ENCODE results near the gene RFX6.

Gene RFX6

DNA sequence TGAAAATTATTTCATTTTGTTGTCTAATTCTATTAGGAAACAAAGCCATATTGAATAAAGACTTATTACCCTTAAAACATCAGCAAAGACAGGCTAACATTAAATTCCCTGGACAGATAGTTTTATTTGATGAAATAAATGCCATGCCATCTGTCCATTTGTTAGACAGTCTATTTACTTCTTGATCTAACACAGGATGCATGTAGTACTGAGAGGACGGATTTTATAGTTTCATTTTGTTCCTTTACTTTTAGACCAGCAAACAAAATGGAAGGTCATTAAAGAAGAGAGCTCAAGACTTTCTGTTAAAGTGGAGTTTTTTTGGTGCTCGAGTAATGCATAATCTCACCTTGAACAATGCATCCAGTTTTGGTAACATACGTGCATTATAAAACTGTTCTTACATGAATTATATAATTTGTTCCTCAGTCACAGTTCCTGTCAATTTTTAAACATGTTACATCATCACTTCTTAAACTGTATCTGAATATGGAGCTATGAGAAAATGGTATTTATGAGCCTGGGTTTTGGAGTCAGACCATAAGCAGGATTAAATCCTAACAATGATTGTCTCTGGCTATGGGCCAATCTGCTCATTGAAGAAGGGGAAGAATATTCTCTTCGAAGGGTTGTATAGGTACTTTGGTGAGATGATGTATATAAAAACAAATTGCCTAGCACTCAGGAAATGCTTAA lies 46.0 kb downstream of the RFX6 start:
- no peak for DNase-seq (ENCODE audit: extremely low read depth, insufficient read length)
- H3K36me3 ChIP-seq (ENCODE audit: control insufficient read depth, insufficient read depth, low read length) = no peaks in the 10 kb centered on the region
- H3K27me3 ChIP-seq (replicated peaks; ENCODE audit: control insufficient read depth, insufficient read depth, low read length) = no peaks in the 10 kb centered on the region
- H3K4me3 ChIP-seq (replicated peaks; ENCODE audit: low read depth, low read length) = no peak overlapping the region
- TF ChIP-seq, protein P1, sequence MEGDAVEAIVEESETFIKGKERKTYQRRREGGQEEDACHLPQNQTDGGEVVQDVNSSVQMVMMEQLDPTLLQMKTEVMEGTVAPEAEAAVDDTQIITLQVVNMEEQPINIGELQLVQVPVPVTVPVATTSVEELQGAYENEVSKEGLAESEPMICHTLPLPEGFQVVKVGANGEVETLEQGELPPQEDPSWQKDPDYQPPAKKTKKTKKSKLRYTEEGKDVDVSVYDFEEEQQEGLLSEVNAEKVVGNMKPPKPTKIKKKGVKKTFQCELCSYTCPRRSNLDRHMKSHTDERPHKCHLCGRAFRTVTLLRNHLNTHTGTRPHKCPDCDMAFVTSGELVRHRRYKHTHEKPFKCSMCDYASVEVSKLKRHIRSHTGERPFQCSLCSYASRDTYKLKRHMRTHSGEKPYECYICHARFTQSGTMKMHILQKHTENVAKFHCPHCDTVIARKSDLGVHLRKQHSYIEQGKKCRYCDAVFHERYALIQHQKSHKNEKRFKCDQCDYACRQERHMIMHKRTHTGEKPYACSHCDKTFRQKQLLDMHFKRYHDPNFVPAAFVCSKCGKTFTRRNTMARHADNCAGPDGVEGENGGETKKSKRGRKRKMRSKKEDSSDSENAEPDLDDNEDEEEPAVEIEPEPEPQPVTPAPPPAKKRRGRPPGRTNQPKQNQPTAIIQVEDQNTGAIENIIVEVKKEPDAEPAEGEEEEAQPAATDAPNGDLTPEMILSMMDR (IDR thresholded peaks at IDR 0.05; ENCODE audit: insufficient read depth, low read length, poor library complexity, severe bottlenecking) = no peak

DNA sequence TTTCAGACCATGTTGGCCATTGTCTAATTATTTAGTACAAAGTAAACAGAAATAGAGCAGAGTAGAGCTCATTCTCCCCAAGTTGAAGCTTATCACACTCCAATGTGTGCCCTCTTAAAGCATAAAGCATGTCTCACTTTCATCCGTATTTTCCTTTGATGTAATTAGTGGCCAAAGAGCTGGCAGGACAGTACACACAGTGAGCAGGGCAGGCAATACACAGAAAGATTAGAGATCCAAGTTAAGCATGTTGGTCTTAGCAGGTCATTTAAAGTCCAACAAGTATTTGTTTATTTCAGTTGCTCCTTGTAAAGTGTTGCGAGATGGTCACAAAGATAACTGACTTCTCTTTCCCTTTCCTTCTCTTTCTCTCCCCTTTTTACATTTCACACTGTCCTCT lies 47.2 kb downstream of the RFX6 start:
- TF ChIP-seq, protein P1 (IDR thresholded peaks at IDR 0.05; ENCODE audit: insufficient read depth, low read length, poor library complexity, severe bottlenecking) = no peak
- no peaks in the 10 kb centered on the region for H3K36me3 ChIP-seq (ENCODE audit: control insufficient read depth, insufficient read depth, low read length)
- no peaks in the 10 kb centered on the region for H3K27me3 ChIP-seq (replicated peaks; ENCODE audit: control insufficient read depth, insufficient read depth, low read length)
- H3K4me3 ChIP-seq (replicated peaks; ENCODE audit: low read depth, low read length) = no peak overlapping the region
- no peak for DNase-seq (ENCODE audit: extremely low read depth, insufficient read length)

DNA sequence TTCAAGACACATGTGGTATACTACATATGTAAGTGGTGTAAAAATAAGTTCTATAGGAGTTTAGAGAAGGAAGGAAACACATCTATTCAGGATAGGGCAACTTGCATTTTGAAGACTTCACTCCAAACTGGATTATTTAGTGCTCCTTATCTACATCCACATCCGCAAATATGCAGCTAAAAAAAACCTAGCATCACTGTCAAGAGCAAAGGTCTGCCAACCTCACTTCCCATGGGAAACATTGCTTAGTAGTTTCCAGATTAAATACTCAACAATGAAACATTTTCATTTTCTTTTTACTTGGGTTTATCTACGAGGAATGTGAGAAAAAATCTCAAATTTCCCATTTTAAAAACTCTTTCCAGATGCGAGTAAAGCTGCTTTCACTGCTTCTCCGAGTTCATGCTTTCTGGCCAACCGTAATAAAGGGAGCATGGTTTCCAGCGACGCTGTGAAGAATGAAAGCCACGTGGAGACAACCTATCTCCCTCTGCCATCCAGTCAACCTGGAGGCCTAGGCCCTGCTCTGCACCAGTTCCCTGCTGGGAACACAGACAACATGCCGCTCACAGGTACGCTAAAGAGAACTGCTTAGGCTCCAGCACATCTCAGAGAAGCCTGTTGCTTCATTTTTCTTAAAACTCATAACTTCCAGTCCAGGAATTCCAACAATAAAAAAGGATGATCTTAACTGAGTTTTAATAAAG lies 48.2 kb downstream of the RFX6 start:
- Histone ChIP-seq H3K4me3 (replicated peaks; ENCODE audit: low read depth, low read length) (no peak overlapping the region), H3K36me3 (ENCODE audit: control insufficient read depth, insufficient read depth, low read length) (no peaks in the 10 kb centered on the region), H3K27me3 (replicated peaks; ENCODE audit: control insufficient read depth, insufficient read depth, low read length) (no peaks in the 10 kb centered on the region)
- TF ChIP-seq, protein P1 (IDR thresholded peaks at IDR 0.05; ENCODE audit: insufficient read depth, low read length, poor library complexity, severe bottlenecking) = no peak
- no peak for DNase-seq (ENCODE audit: extremely low read depth, insufficient read length)

DNA sequence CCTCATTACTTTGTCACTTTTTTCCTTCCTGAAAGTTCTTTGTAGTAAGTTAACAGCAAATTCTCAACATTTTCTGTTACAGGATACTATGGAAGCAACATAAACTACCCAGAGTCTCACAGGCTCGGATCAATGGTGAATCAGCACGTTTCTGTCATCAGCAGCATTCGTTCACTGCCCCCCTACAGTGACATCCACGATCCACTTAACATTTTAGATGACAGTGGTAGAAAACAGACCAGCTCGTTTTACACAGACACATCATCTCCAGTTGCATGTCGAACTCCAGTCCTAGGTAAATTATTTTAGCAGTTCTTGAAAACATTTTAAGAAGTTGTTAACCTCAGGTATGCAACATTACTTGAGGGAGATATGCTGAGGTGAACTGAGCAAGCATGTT lies 51.6 kb downstream of the RFX6 start:
- Histone ChIP-seq H3K36me3 (ENCODE audit: control insufficient read depth, insufficient read depth, low read length) (no peaks in the 10 kb centered on the region), H3K27me3 (replicated peaks; ENCODE audit: control insufficient read depth, insufficient read depth, low read length) (no peaks in the 10 kb centered on the region), H3K4me3 (replicated peaks; ENCODE audit: low read depth, low read length) (no peak overlapping the region)
- DNase-seq (ENCODE audit: extremely low read depth, insufficient read length) = no peak
- TF ChIP-seq, protein P1 (IDR thresholded peaks at IDR 0.05; ENCODE audit: insufficient read depth, low read length, poor library complexity, severe bottlenecking) = no peak

DNA sequence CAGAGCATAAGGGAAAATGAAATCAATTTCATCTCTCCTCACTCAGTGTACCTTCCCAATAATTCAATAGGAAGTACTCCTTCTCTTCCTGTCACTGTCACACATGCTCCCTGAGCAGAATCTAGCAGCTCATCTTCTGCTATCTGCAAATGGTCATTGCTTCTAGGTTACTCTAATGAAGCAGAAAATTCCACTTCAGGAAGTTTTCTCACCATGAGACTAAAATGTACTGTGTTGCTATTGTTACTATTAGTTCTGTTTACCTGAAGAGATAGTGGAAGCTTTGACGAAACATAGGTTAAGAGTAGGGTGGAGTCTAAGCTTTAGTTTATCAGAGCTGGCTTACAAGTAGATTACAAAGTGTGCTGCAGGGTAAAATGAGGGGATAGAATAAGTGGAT lies 52.8 kb downstream of the RFX6 start:
- Histone ChIP-seq H3K4me3 (replicated peaks; ENCODE audit: low read depth, low read length) (no peak overlapping the region), H3K27me3 (replicated peaks; ENCODE audit: control insufficient read depth, insufficient read depth, low read length) (no peaks in the 10 kb centered on the region), H3K36me3 (ENCODE audit: control insufficient read depth, insufficient read depth, low read length) (no peaks in the 10 kb centered on the region)
- TF ChIP-seq, protein P1 (IDR thresholded peaks at IDR 0.05; ENCODE audit: insufficient read depth, low read length, poor library complexity, severe bottlenecking) = no peak
- no peak for DNase-seq (ENCODE audit: extremely low read depth, insufficient read length)

All from GM06990 (cell line).